ENCODE data around the gene ZGLP1. TPM values are rescaled to one million over a fixed set of nuclear protein-coding genes. Genes with fewer than 3 reads are reported as not detected.

ZGLP1 gene
- total RNA-seq, 2 experiments from 2014 or later = 3.7 to 5.8 TPM

DNA sequence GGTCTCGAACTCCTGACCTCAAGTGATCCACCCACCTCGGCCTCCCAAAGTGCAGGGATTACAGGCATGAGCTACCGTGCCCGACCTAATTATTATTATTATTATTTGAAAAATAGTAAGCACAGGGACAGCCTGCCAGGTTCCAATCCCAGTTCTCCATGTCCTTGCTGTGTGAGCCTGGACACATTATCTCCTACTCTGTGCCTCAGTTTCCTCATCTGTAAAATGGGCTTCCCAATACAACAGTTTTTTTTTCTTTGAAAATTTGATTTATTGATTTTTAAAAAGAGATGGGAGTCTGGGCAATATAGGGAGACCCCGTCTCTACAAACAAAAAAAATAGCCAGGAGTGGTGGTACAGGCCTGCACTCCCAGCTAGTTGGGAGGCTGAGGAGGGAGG is 3.3 kb downstream of the ZGLP1 start:
- POLR2A ChIA-PET = interaction anchor here (0.6 kb wide), 1 partner anchor 74 kb away, joined by 5 read pairs; the partner anchor contains the start of gene TYK2

DNA sequence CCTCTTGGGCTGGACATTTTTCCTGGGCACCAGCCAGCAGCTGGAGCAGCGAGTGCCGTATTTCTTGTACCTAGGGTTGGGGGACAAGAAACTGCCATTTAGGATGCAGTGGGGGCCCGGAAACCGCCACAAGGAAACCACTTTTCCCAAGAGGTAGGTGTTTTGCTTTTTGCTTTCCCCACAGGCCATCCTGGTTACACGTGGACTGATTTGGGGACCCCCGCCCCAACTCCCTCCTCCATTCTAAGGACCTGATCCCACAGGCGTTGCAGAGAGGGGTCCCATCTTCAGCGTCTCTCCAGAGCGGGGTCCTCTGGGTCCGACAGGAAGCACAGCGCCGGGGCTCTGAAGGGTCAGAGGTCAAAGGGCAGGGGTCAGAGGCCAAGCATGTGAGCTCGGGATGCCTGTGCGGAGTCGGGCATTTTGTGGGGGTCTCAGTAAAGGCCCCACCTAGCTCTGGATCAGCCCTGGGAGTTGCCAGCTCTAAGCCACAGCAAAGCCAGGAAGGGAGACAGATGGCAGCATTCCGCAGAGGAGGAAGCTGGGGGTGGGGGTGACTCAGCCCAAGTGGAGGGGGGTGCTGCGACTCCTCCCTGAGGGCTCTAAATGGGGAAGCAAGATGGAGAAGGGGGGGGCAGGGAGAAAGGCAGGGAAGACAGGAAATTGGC is 4.3 kb downstream of the ZGLP1 start:
- POLR2A ChIA-PET = no interaction called here

More for the DNA sequence above, 3.3 kb downstream of the ZGLP1 start:
- CTCF ChIA-PET = interaction anchor here (0.7 to 1.5 kb wide), 4 partner anchors 10 to 156 kb away, joined by 3 to 4 read pairs (median 3); partner anchors contain the start of gene ICAM1

DNA sequence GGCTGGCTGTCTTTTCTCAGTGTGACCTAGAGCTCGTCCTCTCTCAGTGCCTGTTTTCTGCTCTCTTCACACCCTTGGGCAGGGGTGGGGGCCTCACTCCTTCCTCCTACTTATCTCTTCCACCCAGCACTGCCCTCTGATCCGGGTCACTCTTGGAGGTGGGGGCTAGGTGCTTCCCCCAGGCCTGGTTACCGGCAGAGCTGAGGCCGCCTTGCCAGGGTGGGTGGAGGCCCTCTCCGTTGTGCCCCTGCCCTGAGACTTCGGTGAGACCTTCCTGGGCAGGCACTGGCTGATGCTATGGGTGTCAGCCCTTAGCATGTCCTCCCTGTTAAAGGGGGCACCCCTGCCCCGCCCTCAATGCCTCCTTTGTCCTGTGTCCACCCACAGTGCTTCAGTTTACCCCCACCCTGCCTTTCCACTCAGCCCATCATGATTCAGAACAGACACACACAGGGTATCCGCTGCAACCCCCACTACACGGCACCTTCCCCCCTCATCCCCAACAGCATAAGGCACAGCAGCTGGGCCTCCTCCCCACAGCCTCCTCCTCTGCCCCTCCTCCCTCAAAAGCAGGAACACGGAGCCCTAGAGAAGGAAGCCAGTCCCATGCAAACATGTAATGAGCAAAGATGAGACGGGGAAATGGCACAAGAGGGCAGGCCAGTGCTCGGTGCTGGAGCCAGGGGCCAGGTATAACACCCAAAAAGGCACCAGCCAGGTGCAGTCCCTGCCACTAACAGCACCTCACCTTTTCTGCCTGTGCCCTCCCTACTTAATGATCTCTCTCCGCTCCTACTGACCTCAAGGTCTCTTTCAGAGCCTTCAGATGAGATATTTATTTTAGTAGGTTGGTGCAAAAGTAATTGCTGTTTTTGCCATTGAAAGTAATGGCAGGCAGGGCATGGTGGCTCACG is 9.8 kb downstream of the ZGLP1 start:
- CTCF ChIA-PET = no interaction called here
- POLR2A ChIA-PET = interaction anchor here (0.7 kb wide), 1 partner anchor 39 kb away, joined by 3 read pairs; no protein-coding TSS in a partner anchor

More for the DNA sequence above, 4.3 kb downstream of the ZGLP1 start:
- CTCF ChIA-PET = interaction anchor here (0.9 to 1.4 kb wide), 2 partner anchors 34 to 75 kb away, joined by 3 read pairs; partner anchors contain the start of genes ICAM1 and TYK2

DNA sequence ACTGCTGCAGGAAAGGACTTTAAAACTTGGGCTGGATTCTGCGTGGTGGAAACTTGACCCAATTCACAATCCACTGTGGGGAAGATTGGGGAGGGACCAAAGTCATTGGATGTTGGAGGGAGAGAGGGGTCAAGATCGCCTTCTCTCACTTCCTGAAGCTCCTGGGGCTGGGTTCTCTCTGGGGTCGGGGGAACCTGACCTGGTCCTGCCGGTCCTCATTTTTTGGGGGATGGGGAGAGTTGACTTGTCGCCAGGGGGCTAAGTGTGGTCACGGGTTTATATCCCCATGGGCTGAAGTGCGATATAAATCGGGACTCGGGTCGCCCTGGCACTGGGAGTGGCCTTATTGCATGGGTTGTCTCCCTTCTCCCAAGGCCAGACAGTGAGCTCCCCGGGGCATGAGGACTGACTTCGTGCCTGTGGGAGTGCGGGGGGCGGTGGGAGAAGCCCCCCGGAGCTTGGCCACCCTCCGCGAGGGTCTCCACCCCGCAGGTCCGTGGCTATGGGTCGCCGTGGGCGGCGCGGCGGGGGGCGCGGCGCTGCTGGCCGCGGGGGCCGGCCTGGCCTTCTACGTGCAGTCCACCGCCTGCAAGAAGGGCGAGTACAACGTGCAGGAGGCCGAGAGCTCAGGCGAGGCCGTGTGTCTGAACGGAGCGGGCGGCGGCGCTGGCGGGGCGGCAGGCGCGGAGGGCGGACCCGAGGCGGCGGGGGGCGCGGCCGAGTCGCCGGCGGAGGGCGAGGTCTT is 13.6 kb downstream of the ZGLP1 start:
- ChIA-PET CTCF (interaction anchor here (0.6 to 1.0 kb wide), 5 partner anchors 11 to 208 kb away, joined by 3 to 5 read pairs (median 4); partner anchors contain the start of gene TYK2), POLR2A (interaction anchor here (0.5 kb wide), 1 partner anchor 21 kb away, joined by 3 read pairs; no protein-coding TSS in a partner anchor)

DNA sequence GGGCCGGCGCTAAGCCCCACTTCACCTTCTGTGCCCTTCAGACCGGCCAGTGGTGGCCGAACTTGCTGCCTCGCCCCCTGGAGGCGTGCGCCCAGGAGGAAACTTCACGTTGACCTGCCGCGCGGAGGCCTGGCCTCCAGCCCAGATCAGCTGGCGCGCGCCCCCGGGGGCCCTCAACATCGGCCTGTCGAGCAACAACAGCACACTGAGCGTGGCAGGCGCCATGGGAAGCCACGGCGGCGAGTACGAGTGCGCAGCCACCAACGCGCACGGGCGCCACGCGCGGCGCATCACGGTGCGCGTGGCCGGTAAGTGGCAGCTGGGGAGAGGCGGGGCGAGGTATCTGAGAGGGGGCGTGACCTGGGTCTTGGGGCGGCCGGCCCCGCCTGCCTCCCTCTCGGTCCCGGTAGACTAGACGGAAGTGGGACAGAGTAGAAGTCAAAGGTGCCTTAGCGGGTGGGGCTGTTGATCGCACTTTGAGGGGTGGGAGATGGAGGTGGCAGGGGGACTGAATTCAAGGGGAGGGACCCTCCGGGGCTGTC is 14.2 kb downstream of the ZGLP1 start:
- ChIA-PET CTCF (interaction anchor here (0.6 to 1.0 kb wide), 5 partner anchors 11 to 209 kb away, joined by 3 to 5 read pairs (median 4); partner anchors contain the start of gene TYK2), POLR2A (no interaction called here)

DNA sequence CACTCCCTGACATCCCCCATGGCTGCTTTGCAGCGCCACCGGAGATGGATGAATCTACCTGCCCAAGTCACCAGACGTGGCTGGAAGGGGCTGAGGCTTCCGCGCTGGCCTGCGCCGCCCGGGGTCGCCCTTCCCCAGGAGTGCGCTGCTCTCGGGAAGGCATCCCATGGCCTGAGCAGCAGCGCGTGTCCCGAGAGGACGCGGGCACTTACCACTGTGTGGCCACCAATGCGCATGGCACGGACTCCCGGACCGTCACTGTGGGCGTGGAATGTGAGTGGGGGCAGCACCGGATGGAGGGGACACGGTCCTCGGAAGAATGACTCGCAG is 15.3 kb downstream of the ZGLP1 start:
- ChIA-PET POLR2A (no interaction called here), CTCF (no interaction called here)

DNA sequence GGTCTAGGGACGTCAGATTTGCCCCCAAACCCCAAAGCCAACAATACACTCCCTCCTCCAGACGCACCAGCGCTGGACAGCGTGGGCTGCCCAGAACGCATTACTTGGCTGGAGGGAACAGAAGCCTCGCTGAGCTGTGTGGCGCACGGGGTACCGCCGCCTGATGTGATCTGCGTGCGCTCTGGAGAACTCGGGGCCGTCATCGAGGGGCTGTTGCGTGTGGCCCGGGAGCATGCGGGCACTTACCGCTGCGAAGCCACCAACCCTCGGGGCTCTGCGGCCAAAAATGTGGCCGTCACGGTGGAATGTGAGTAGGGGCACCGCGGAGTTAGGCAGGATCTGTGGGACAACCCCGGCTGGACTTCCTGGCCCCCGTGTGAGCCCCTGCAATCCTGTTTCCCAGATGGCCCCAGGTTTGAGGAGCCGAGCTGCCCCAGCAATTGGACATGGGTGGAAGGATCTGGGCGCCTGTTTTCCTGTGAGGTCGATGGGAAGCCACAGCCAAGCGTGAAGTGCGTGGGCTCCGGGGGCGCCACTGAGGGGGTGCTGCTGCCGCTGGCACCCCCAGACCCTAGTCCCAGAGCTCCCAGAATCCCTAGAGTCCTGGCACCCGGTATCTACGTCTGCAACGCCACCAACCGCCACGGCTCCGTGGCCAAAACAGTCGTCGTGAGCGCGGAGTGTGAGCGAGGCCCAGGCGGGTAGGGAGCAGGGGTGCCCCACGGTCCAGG is 15.8 kb downstream of the ZGLP1 start:
- POLR2A ChIA-PET = no interaction called here
- CTCF ChIA-PET = no interaction called here

DNA sequence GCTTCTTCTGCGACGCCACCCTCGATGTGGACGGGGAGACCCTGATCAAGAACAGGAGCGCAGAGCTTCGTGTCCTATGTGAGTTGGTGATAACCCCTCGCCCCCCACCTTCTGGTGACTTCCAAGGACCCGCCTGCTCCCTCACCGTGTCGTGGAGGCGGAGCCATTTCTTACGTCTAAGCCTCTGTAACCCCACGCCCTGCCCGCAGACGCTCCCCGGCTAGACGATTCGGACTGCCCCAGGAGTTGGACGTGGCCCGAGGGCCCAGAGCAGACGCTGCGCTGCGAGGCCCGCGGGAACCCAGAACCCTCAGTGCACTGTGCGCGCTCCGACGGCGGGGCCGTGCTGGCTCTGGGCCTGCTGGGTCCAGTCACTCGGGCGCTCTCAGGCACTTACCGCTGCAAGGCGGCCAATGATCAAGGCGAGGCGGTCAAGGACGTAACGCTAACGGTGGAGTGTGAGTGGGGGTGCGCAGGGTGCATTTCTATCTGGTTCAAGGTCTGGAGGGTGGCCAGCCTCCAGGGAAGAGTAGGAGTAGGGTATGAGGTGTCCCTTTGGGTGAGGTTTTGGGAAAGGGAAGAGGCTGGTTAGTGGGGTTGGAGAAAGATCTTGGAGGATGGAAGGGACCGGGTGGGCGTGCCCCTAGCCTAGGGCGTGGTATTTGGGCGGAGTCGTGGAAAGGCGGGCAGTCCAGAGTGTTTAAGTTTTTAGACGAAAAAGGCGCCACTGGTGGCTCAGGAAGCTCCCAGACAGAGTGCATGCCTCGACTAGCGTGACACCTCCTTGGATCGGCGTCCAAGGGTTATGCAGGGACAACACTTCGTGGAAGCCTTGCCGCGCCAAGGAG is 16.6 kb downstream of the ZGLP1 start:
- ChIA-PET POLR2A (interaction anchor here (0.5 to 2.1 kb wide), 2 partner anchors 22 to 97 kb away, joined by 6 to 12 read pairs; partner anchors contain the start of gene ICAM1), CTCF (interaction anchor here (1.7 kb wide), 1 partner anchor 24 kb away, joined by 8 read pairs; no protein-coding TSS in a partner anchor)

DNA sequence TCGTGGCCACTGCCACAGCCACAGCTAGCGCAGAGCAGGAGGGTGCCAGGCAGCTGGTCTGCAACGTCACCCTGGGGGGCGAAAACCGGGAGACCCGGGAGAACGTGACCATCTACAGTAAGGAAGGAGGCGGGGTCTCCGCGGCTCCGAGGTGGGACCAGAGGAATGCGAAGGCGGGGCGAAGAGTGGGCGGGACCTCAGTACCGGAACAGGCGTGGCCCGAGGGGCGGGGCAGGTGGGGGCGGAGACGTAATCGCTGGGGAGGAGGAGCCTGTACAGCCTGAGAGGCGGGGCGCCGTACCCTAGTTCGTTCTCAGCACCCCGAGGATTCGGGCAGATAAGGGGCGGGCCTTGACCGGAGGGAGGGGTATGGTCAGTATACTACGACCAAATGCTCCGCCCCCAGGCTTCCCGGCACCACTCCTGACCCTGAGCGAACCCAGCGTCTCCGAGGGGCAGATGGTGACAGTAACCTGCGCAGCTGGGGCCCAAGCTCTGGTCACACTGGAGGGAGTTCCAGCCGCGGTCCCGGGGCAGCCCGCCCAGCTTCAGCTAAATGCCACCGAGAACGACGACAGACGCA is 17.3 kb downstream of the ZGLP1 start:
- POLR2A ChIA-PET = interaction anchor here (0.5 to 2.1 kb wide), 3 partner anchors 12 to 98 kb away, joined by 6 to 12 read pairs (median 7); partner anchors contain the start of gene ICAM1
- CTCF ChIA-PET = interaction anchor here (1.3 to 1.7 kb wide), 3 partner anchors 23 to 98 kb away, joined by 3 to 8 read pairs (median 4); no protein-coding TSS in a partner anchor

DNA sequence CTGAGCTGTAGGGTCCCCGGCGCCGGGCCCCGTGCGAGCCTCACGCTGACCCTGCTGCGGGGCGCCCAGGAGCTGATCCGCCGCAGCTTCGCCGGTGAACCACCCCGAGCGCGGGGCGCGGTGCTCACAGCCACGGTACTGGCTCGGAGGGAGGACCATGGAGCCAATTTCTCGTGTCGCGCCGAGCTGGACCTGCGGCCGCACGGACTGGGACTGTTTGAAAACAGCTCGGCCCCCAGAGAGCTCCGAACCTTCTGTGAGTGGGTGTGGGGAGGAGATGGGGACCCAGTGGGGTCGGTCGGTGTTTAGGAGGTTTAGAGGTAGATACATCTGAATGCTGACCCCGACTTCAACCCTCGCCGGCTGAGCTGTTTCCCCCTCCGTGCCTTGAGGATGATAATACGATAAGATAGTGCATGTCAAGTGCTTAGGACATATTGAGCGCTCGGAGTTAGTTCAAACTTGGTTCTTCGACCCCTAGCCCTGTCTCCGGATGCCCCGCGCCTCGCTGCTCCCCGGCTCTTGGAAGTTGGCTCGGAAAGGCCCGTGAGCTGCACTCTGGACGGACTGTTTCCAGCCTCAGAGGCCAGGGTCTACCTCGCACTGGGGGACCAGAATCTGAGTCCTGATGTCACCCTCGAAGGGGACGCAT is 17.9 kb downstream of the ZGLP1 start:
- ChIA-PET POLR2A (interaction anchor here (0.5 to 2.1 kb wide), 3 partner anchors 12 to 121 kb away, joined by 3 to 12 read pairs (median 7); partner anchors contain the start of gene ICAM1), CTCF (interaction anchor here (0.8 to 1.7 kb wide), 6 partner anchors 12 to 99 kb away, joined by 3 to 8 read pairs (median 4); partner anchors contain the start of gene ICAM1)

DNA sequence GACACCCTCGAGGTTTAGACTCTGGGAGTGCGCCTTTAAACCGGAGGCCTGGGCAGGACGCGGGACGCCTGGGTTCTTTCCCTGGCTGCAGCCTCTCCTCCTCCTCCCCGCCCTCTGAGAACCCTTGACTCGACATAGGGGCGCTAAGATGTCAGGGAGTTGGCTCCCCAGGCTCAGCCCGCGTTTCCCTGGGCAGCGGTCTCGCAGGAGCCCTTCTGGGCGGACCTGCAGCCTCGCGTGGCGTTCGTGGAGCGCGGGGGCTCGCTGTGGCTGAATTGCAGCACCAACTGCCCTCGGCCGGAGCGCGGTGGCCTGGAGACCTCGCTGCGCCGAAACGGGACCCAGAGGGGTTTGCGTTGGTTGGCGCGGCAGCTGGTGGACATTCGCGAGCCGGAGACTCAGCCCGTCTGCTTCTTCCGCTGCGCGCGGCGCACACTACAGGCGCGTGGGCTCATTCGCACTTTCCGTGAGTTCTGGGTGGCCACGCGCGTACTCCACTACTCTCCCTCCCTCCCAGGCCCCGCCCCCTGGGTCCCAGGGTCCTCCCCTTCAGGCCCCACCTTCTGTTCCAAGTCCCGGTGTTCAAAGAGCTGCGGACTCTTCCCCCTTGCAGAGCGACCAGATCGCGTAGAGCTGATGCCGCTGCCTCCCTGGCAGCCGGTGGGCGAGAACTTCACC is 18.6 kb downstream of the ZGLP1 start:
- POLR2A ChIA-PET = interaction anchor here (0.5 to 2.1 kb wide), 3 partner anchors 11 to 122 kb away, joined by 3 to 12 read pairs (median 7); partner anchors contain the start of gene ICAM1

DNA sequence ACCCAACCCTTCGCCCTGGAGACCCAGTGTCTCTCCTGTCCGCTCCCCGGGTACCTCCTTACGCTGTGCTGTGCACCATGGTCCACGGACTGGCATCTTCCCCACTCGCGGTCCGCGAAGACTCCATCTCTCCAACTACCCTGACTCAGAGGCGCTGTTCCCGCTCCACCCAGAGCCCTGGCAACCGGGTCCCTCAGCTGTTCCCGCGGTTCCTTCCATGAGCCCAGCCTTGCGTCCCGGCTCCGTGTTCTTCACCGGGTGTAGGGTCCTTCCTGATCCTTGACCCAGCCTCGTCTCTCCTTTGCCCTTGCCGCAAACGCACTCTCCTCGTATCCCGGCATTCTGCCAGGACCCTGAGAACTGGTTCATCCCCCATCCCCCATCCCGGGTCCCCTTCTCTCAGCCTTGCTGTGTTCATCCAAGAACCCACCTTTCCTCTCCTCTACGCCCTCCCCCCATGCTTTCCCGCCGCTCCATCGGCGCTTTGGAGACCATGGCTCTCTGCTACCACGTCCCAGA is 19.2 kb downstream of the ZGLP1 start:
- ChIA-PET CTCF (interaction anchor here (0.6 to 6.2 kb wide), 5 partner anchors 20 to 100 kb away, joined by 3 to 47 read pairs (median 4); partner anchors contain the start of gene ICAM1), POLR2A (interaction anchor here (2.1 kb wide), 1 partner anchor 20 kb away, joined by 12 read pairs; the partner anchor contains the start of gene ICAM1)

More for the DNA sequence above, 18.6 kb downstream of the ZGLP1 start:
- CTCF ChIA-PET = interaction anchor here (0.8 to 6.2 kb wide), 7 partner anchors 11 to 100 kb away, joined by 3 to 47 read pairs (median 4); partner anchors contain the start of gene ICAM1

DNA sequence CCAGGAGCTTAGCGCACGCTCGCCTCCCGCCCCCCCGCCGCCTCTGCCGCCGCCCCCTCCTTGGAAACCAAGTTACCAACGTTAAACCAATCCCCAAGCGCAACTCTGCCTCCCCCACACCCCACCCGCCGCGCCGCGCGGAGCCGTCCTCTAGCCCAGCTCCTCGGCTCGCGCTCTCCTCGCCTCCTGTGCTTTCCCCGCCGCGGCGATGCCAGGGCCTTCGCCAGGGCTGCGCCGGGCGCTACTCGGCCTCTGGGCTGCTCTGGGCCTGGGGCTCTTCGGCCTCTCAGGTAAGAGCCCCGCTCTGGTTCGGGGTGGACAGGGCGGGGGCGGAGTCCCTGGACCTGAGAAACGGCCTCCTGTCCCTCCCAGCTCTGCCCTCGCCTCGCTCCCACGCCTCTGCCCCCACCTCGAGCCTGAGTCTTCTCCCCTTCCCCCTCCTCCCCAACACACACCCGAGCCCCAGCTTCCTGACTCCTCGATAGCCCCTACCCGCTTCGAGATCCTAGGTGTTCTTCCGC is 19.7 kb downstream of the ZGLP1 start, which contains the start of gene ICAM5:
Gene ICAM5 (plus strand): TSS at position 117 of the 521 bp plus-strand sequence. CDS start 92 bp downstream, at position 209.
- ChIA-PET CTCF (interaction anchor here (0.6 to 6.2 kb wide), 9 partner anchors 16 to 114 kb away, joined by 3 to 47 read pairs (median 4); partner anchors contain the start of gene ICAM1), POLR2A (interaction anchor here (0.6 to 6.0 kb wide), 4 partner anchors 10 to 91 kb away, joined by 4 to 45 read pairs (median 8); partner anchors contain the start of genes ICAM1 and TYK2)

DNA sequence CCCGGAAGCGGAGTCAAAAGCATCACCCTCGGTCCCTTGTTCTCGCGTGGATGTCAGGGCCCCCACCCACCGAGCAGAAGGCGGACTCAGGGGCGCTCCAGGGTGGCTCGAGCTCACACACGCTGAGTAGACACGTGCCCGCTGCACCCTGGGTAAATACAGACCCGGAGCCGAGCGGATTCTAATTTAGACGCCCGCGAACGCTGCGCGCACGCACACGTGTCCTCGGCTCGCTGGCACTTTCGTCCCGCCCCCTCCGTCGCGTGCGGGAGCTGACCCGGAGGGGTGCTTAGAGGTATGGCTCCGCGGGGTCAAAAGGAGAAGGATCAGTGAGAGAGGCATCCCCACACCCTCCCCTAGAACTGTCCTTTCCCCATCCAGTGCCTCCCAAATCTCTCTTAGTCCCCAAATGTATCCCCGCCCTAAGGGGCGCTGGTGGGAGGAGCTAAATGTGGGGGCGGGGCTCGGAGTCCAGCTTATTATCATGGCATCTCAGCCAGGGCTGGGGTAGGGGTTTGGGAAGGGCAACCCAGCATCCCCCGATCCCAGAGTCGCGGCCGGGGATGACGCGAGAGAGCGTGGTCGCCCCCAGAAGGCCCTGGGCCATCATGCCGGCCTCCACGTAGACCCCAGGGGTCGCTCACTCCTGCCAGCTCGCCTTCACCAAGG is 20.3 kb downstream of the ZGLP1 start:
- ChIA-PET CTCF (interaction anchor here (0.6 to 6.2 kb wide), 12 partner anchors 9 to 114 kb away, joined by 3 to 47 read pairs (median 4); partner anchors contain the start of gene ICAM1), POLR2A (interaction anchor here (0.6 to 6.0 kb wide), 4 partner anchors 9 to 91 kb away, joined by 4 to 45 read pairs (median 8); partner anchors contain the start of genes ICAM1 and TYK2)

Measured in activated CD8-positive, alpha-beta memory T cell treated with anti-CD3 and anti-CD28 coated beads for 36 hours (primary cell).